HG03520 (cell line): ENCODE results near the gene SFXN5.
"Not testable (repeated sequence)": the region's sequence is repeated elsewhere in the genome, so short reads cannot be mapped to it uniquely, and the experiment has no call there.

Experiments
- ATAC-seq: cut with Tn5 transposase; IDR thresholded peaks from one replicate; pipeline ENCODE4 v1.9.1; 2021; ENCODE audit warnings: mild to moderate bottlenecking, moderate library complexity; ENCODE audit not compliant: unreplicated experiment

The SFXN5 gene

GRCh38 chr2:73078457-73079411 lies 7.2 kb upstream of the SFXN5 start:
- ATAC-seq, result no peak

DNA sequence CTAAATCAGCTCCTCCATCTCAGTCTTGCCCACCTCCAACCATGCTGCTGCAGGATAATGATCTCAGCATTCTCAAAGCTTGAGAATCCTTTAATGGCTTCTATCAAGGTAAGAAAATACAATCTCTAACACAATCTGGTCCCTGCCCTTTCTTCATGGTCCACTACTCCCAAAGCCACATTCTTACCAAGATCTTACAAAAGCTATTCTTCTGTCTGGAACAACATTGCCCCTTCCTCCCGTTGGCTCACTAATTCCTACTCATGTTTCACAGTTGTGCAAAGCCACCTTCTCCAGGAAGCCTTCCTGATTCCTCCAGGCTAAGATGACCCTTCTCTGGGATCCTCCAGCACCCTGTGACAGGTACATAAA lies 5.9 kb upstream of the SFXN5 start:
- ATAC-seq, result no peak

DNA sequence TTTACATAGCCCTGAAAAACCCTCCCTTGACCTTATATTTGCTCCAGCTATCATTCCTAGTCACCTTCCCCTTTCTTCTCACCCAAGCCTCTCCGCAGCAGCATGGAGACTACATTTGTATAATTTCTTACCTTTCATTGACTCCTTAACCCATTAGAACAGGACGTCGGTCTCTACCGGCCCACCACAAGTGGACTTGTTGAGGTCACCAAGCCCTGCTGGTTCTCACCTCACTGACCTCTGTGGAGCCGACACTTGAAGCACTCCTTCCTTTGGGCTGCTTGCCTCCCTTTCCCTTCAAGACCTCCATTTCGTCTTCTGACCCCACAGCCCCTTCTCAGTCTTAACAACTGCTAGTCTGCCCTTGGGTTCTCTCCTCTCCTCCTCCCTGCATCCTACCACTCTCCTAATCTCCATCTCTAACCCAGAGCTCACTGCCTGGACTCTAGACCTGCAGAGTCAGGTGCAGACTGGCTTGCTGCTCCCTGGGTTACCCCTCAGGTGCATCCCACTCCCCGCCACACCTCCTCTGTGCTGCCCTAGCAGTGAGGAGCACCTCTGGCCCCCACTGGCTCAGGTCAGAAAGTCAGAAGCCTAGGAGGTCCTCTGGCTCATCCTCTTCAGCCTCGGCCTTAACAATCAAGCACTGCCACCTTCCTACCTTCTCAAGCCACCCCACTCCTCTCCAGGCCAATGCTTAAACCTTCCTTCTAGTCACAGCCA lies 5.3 kb upstream of the SFXN5 start:
- ATAC-seq, result no peak

DNA sequence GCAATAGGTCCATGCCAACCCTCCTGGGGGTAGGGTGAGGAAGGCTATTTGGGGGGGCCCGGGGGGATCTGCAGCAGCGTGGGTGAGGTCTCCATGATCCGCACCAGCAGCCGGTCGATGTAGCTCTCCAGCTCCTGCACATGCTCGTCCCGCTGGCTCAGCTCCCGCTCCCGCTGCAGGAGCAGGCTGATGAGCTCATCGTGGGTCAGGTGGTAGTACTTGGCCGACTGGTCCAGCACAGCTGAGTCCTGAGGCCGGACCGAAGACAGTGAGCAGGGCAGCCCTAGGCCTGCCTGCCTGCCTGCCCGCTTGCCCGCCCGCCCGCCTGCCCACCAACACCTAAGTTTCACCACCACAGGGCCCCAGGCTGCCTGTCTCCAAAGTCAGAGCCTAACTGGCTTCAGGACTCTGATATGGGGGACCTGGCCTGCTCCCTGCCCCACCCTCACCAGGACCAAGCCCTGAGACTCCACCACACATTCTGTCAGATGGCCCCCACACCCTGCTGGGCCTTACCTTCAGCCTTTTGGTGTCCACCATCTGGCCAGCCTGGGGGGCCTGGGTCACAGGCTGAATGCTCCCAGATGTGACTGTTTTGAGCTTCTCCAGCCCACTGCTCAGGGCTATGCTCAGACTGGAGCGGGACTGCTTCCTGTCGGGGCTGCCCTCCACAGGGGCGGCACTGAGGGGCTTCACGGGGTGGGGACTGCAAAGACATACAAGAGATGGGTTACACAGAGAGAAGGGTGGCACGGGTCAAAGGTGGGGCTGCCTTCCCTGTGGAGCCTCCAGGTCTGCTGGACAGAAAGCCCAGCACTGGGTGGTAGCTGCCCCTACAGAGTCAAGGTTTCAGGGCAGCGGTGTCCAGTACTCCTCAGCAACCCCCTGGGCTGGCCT lies 4.2 kb upstream of the SFXN5 start:
- ATAC-seq, result no peak

GRCh38 chr2:73074110-73075069 lies 2.9 kb upstream of the SFXN5 start:
- no peak for ATAC-seq

DNA sequence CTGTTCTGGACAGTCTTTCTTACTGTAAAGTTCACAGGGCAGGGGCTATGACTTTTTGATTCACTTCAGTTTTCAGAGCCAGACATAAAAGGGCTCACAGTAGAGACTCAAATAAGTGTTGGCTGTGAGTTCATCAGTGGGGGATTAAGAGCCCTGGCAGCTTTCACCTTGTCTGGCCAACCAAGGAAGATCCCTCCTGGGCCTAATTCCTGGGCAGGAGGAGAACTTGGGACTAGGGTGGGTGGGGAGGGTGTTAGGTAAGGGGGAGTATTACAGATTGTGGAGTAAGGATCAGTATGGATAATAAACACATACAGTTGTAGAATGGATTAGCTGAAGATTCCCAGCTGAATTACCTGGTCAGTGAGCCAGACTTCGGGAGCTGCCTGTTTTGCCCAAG lies 904 bp upstream of the SFXN5 start:
- no peak for ATAC-seq

- no peak for ATAC-seq
These were observed 550 bp upstream of the SFXN5 start for GRCh38 chr2:73072129-73072395.

GRCh38 chr2:73070643-73071359 lies 711 bp downstream of the SFXN5 start:
- ATAC-seq, result peak; percentile 12

- no peak for ATAC-seq
These were observed 1.5 kb downstream of the SFXN5 start for GRCh38 chr2:73069855-73070642.

DNA sequence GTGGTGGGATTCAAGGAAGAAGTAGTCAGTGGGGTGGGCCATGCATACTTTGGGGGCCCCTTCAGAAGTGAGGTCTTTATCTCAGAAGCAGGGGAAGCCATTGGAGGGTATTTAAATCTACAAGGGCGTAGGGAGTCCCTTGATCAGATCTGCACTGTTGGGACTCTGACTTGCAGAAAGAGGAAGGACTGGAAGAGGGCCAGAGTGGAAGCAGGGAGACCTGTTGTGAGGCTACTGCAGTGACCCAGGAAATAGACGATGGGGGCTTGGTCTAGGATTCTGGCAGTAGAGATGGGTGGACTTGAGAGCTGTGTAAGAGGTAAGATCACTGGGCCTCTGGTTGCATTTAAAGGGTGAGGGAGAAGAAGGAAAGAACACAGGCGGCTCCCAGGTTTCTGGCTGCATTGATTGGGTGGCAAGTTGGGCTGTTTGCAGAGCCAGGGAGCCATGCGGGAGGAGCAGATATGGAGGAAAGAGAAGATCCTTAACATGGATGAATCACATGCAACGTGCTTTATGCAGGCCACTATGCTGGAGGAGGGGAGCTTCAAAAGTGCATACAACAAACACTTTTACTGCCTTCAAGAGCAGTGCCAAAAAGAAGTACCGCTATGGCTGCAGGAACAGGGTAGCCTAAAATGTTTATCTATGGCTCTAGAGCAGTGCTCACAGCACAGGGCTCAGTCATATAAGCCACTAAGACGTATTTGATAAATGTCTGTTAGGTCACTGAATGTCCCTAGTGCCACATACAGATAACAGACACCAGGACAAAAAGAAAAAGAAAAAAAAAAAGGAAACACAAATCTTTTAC lies 2.3 kb downstream of the SFXN5 start:
- ATAC-seq, result no peak

- no peak for ATAC-seq
These were observed 3.4 kb downstream of the SFXN5 start for GRCh38 chr2:73068147-73068546.

DNA sequence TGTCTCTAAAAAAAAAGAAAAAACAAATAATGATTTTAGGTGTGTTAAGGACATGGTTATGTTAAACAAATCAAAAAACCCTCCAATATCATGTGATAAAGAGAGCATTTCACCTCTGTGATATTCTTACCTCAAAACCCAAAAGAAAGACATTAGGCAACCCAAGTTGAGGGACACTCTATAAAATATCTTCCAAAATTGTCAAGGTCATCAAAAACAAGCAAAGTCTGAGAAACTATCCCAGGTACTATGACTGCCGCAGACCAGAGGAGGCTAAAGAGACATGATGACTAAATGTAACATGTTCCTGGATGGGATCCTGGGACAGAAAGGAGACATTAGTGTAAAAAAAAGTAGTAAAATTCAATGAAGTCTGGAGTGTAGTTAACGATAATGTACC lies 4.5 kb downstream of the SFXN5 start:
- no peak for ATAC-seq

GRCh38 chr2:73065070-73065469 lies 6.4 kb downstream of the SFXN5 start:
- ATAC-seq, result not testable (repeated sequence)

- no peak for ATAC-seq
These were observed 7.3 kb downstream of the SFXN5 start for GRCh38 chr2:73063909-73064875.

GRCh38 chr2:73063472-73063871 lies 8.0 kb downstream of the SFXN5 start:
- ATAC-seq, result no peak

DNA sequence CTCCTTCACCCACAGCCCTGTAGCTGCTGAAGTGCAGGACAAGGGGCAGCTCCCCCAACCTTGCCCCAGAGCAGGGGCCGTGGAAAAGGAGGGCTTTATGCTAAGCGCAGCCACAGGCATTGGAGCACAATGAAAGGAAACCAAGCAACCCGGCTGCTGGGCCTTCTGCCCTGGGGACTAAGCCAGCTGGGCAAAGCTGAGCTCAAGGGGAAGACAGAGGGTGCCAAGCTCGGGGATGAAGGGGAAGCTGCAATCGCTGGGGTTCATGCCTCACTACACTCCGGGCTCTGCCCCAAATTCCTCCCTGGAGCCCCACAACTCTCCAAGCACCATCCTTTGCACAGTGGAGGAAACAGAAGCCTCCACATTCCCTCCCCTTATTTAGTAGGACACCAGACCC lies 12.4 kb downstream of the SFXN5 start:
- no peak for ATAC-seq

GRCh38 chr2:73054980-73055379 lies 16.5 kb downstream of the SFXN5 start:
- ATAC-seq, result no peak
